HG03565 (cell line): ENCODE measurements around the gene AUNIP.
"Not testable (repeated sequence)": the region's sequence is repeated elsewhere in the genome, so short reads cannot be mapped to it uniquely, and the experiment has no call there.

ENCODE experiments used
- ATAC-seq: cut with Tn5 transposase; IDR thresholded peaks from one replicate; pipeline ENCODE4 v1.9.1; 2021; ENCODE audit warnings: mild to moderate bottlenecking, moderate library complexity; ENCODE audit not compliant: unreplicated experiment

The AUNIP gene

GRCh38 chr1:25869909-25870606 lies 10.8 kb upstream of the AUNIP start:
- no peak for ATAC-seq

- ATAC-seq: no peak
These were observed 8.1 kb upstream of the AUNIP start for GRCh38 chr1:25867210-25867991.

- no peak for ATAC-seq
These were observed 7.0 kb upstream of the AUNIP start for GRCh38 chr1:25866288-25866687.

DNA sequence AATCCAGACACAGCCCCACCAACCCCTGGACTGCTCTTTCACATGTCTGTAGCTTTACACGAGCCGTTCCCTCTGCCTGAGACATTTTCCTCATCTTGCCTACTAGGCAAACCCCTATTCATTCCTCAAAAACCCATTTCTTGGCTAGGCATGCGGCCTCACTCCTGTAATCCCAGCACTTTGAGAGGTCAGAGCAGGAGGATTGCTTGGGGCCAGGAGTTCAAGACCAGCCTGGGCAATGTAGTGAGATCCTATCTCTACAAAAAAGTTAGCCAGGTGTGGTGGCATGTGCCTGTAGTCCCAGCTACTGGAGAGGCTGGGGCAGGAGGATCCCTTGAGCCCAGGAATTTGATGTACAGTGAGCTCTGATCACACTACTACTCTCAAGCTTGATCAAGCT lies 5.2 kb upstream of the AUNIP start:
- no peak for ATAC-seq

- no peak for ATAC-seq
These were observed 4.4 kb upstream of the AUNIP start for GRCh38 chr1:25863486-25864262.

DNA sequence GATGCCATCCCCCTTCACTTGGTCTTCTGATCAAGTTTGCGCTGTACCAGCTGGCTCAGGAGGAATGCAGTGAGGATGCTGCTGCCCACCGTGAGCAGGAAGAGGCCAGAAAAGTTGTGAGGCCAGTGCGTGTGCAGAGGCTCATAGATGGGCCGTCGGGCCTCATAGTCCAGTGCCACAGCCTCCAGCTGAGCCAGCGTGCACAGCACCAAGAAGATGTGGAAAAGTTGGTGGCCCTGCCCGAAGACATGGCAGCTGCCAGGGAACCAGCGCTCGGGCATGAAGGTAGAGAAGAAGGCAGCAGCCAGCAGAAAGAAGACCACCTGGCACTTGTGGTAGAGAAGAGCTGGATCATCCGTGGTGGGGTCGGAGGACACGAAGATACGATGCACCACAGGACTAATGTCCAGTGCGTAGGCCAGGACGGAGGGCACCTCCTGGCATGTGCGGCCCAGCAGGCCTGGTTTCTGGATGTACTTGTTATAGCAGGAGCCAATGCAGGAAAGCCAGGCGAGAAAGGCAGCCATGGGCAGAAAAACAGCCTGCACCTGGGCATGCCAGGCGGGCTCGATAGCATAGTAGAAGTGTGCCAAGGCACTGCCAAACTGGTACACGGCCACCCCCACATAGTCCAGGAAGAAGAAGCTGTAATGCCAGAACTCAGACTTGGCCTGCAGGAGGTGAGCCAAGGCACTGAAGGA lies 3.7 kb upstream of the AUNIP start:
- no peak for ATAC-seq

DNA sequence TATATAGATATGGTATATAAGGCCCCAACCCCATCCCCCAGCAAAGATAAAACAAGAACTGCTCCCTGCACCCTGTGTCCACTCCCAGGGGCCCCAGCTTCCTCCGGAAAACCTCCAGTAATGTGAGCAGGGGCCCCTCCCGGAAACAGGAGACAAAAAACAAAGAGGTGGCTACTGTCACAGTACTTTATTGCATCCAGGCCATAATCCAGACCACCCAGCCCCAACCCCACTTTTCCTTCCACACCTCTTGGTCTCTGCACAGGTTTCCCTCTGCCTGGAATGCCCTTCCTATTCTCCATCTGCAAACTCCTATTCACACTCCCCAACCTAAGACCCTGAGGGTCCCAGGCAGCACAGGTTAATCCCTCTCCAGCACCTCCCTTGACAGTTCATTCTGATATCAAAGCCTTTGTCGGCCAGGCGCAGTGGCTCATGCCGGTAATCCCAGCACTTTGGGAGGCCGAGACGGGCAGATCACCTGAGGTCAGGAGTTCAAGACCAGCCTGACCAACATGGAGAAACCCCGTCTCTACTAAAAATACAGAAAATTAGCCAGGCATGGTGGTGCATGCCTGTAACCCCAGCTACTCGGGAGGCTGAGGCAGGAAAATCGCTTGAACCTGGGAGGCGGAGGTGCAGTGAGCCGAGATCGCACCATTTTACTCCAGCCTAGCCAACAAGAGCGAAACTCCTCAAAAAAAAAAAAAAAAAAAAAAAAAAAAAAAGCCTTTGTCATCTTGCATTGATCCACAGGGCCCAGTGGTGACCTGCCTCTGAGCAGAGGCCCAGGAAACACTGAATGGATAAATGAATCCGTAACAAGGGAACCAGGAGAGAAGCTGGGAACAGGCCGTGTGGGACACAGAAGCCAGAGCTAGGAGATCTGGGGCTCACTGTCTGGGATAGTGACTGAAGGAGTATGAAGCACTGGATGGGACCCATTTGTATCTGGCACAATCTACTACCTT lies 2.3 kb upstream of the AUNIP start:
- no peak for ATAC-seq

DNA sequence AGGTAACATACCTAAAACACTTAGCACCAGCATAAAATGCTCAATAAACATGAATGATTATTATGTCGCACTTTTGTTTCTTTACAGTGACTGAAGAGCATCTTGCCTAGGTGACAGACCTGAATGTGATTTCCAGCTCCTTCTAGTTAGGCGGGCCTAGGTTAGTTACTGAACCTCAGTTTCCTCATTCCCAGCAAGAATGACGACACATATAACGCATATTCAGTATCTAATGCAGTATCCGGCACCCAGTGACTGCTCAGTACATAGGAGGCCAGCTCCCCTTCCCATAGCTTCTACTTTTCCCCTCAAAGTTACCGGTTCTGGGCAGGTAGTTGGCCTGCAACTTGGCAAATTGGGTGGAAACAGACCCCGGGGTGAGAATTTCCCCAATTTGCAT lies 763 bp downstream of the AUNIP start:
- ATAC-seq: no peak

- ATAC-seq: no peak
These were observed 2.4 kb downstream of the AUNIP start for GRCh38 chr1:25856856-25857255.

DNA sequence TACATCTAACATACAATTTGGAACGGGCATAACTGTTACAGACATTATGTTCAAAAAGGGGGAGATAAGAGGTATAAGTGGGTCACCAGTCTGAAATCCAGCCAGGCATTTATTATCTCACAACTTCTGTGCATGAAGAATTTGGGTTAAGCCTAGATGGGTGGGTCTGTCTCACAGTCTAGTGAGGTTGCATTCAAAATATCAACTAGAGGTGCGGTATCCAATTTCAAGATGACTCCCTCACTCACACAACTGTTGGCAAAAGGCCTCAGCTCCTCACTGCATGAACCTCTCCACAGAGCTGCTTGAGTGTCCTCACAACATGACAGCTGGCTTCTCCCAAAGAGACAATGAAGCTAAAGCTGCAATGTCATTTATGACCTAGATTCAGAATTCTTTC lies 4.7 kb downstream of the AUNIP start:
- no peak for ATAC-seq

GRCh38 chr1:25848531-25848930 lies 10.7 kb downstream of the AUNIP start:
- ATAC-seq: no peak

DNA sequence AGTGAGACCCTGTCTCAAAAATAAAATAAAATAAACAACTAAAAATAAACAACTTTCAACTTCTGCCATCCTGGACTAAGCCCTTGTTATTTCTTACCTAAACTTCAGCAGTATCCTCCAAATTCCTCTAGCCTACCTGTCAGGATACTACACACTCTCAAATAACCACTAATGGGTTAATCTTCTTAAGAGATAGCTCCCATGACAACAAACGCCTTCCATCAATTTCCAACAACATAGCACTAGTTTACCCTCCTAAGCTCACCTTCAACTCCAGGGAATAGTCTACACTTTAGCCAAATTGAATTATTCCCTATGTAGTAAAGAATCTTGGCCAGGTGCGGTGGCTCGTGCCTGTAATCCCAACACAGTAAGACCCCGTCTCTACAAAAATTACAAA lies 11.3 kb downstream of the AUNIP start:
- no peak for ATAC-seq

- no peak for ATAC-seq
These were observed 13.6 kb downstream of the AUNIP start for GRCh38 chr1:25845664-25846063.

- no peak for ATAC-seq
These were observed 14.5 kb downstream of the AUNIP start for GRCh38 chr1:25844536-25845337.

DNA sequence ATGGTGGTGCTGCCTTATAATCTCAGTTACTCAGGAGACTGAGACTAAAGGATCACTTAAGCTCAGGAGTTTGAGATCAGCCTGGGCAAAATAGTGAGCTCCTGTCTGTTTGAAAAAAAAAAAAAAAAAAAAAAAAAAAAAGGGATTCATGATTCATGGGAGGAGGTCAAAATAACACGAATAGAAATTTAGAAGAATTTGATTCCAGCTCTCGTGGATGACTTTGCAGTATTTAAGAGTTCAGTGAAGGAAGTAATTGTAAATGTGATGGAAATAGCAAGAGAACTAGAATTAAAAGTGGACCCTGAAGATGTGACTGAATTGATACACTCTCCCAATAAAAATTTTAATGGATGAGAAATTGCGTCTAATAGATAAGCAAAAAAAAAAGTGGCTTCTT lies 15.8 kb downstream of the AUNIP start:
- no peak for ATAC-seq

DNA sequence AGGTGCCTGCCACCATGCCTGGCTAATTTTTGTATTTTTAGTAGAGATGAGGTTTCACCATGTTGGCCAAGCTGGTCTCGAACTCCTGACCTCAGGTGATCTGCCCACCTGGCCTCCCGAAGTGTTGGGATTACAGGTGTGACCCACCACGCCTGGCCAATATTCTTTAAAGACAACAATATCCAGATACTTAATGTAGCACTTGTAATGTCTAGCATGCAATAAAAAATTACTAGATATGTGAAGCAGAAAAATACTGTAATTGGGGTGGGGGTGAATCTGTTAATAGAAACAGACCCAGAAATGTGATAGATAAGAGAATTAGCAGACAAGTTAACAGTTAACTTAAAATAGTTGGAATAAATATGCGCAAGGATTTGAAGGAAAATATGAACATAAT lies 19.4 kb downstream of the AUNIP start:
- ATAC-seq: not testable (repeated sequence)

DNA sequence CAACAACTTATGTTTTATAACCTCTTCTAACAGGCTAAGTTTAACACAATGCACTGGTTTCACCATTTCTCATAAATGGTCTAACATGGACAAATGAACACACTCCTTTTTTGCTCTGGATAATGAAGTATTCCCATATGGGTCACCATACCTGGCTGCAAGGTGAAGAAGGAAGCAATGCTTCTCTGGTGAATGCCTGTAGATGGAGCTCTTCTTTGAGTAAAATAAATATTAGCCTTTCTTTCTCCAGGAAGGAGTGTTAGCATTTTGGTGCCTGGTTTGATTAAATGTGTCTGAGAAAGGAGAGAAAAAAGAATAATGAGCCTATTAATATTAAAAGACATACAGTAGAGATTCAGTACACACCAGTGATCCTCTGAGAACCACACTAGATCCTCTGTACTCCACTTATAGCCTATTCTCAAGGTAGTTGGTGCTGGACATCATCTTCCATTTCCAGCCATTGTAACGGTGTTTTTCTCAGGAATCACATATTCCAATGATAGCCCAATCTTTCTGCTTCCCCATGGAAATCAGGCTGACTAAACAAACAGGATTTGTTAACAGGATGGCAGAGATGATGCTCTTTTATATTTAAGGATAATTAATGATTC lies 21.9 kb downstream of the AUNIP start:
- ATAC-seq: no peak

- ATAC-seq: no peak
These were observed 22.6 kb downstream of the AUNIP start for GRCh38 chr1:25836695-25837094.

DNA sequence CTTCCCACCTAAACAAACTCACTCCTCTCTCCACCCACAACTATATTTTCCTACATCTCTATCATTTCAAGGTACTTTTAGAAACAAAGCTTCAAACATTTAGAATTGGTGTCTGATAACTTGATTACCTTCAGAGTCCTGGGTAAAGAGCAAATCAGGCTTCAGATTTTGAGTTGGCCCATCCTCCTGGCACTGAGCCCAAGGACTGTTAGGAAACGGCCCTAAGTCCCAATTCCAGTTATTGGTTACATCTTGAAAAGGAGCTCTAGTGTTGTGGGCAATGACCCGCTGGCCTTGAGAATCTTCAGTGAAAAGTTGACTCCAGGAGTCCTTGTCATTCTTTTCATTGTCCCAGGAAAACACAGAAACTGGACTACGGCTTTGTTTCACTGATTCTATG lies 24.4 kb downstream of the AUNIP start:
- ATAC-seq: no peak
